Astrocyte (in vitro differentiated cells and primary cell): ENCODE data around the gene RFTN1. TPM values are rescaled to one million over a fixed set of nuclear protein-coding genes. Genes with fewer than 3 reads are reported as not detected.

ENCODE experiments used
- DNase-seq: peaks from one replicate; pipeline ENCODE4 v3.0.0-alpha.2; 2010; ENCODE audit warnings: low read depth
- FAIRE-seq: peaks from 2 replicates; lab custom pipeline; 2011; peaks lifted over from hg19 to GRCh38; lab: Jason Lieb, UNC
- H2AFZ ChIP-seq: 2 replicates; pipeline ENCODE4 v1.6.0; 2012; ENCODE audit warnings: low read depth, low read length, inconsistent platforms
- H3K27ac ChIP-seq: 2 replicates; pipeline ENCODE4 v1.5.1; 2011; ENCODE audit warnings: low read depth, low read length, inconsistent platforms
- H3K27me3 ChIP-seq: 2 replicates; pipeline ENCODE4 v1.6.0; 2011; ENCODE audit warnings: low read length, inconsistent platforms; ENCODE audit not compliant: insufficient read depth
- H3K36me3 ChIP-seq: 2 replicates; pipeline ENCODE4 v1.5.1; 2011; ENCODE audit warnings: low read length, inconsistent platforms; ENCODE audit not compliant: insufficient read depth
- H3K4me1 ChIP-seq: 2 replicates; pipeline ENCODE4 v1.5.1; 2011; ENCODE audit warnings: low read length, inconsistent platforms; ENCODE audit not compliant: insufficient read depth
- H3K4me2 ChIP-seq: 2 replicates; pipeline ENCODE4 v1.6.0; 2012; ENCODE audit warnings: low read length, inconsistent platforms
- H3K4me3 ChIP-seq: 2 replicates; pipeline ENCODE4 v1.5.1; 2011; ENCODE audit warnings: low read depth, mild to moderate bottlenecking, low read length, inconsistent platforms; ENCODE audit not compliant: insufficient read depth
- H3K79me2 ChIP-seq: 2 replicates; pipeline ENCODE4 v1.6.0; 2012; ENCODE audit warnings: mild to moderate bottlenecking, low read length, inconsistent platforms; ENCODE audit not compliant: insufficient read depth
- H3K9ac ChIP-seq: 2 replicates; pipeline ENCODE4 v1.6.0; 2012; ENCODE audit warnings: mild to moderate bottlenecking, low read length, inconsistent platforms
- H3K9me3 ChIP-seq: 2 replicates; pipeline ENCODE4 v1.5.1; 2012; ENCODE audit warnings: low read depth, mild to moderate bottlenecking, low read length, inconsistent platforms; ENCODE audit not compliant: insufficient read depth
- H4K20me1 ChIP-seq: 2 replicates; pipeline ENCODE4 v1.6.0; 2012; ENCODE audit warnings: low read length, inconsistent platforms; ENCODE audit not compliant: insufficient read depth
- H3K27ac Mint-ChIP-seq: one replicate; pipeline ENCODE4 v1.8.0; 2021; ENCODE audit warnings: mild to moderate bottlenecking, mixed read lengths; ENCODE audit not compliant: unreplicated experiment
- H3K27me3 Mint-ChIP-seq: one replicate; pipeline ENCODE4 v1.8.0; 2021; ENCODE audit warnings: low read depth, mixed read lengths; ENCODE audit not compliant: unreplicated experiment
- H3K36me3 Mint-ChIP-seq: one replicate; pipeline ENCODE4 v1.8.0; 2021; ENCODE audit warnings: low read depth, mixed read lengths; ENCODE audit not compliant: unreplicated experiment
- H3K4me1 Mint-ChIP-seq: one replicate; pipeline ENCODE4 v1.8.0; 2021; ENCODE audit warnings: low read depth, mixed read lengths; ENCODE audit not compliant: unreplicated experiment
- H3K4me3 Mint-ChIP-seq: one replicate; pipeline ENCODE4 v1.8.0; 2021; ENCODE audit warnings: mild to moderate bottlenecking, moderate library complexity, mixed read lengths; ENCODE audit not compliant: unreplicated experiment
- H3K9me3 Mint-ChIP-seq: one replicate; pipeline ENCODE4 v1.8.0; 2021; ENCODE audit warnings: mild to moderate bottlenecking, mixed read lengths; ENCODE audit not compliant: unreplicated experiment
- CTCF ChIP-seq: IDR thresholded peaks from 2 replicates; pipeline ENCODE4 v1.5.1; 2011; ENCODE audit warnings: low read depth, mild to moderate bottlenecking, inconsistent platforms, low read length, moderate library complexity; ENCODE audit not compliant: insufficient read depth
- EZH2 ChIP-seq: IDR thresholded peaks from 2 replicates; pipeline ENCODE4 v1.6.1; 2012; ENCODE audit warnings: mild to moderate bottlenecking, low read length, inconsistent platforms; ENCODE audit not compliant: insufficient read depth
- total RNA-seq: library from RNA; stranded (reverse); gene quantifications from 2 replicates; pipeline ENCODE4 v1.2.1, GENCODE V29; 2021

Gene RFTN1
- total RNA-seq, 1 donor from 2014 or later: 49.5 TPM

- peak overlapping the region; percentile 60 for H3K4me2 ChIP-seq
- H3K27ac ChIP-seq: peak overlapping the region; percentile 16
- H3K27ac Mint-ChIP-seq: peak overlapping the region; percentile 27
These were observed 32.5 kb downstream of the RFTN1 start for GRCh38 chr3:16480861-16481545.

GRCh38 chr3:16478516-16478915, 35.0 kb downstream of the RFTN1 start:
- Mint-ChIP-seq H3K4me3 (no peak overlapping the region), H3K9me3 (peaks cover 6% of the 10 kb centered on the region), H3K36me3 (peaks cover 21% of the 10 kb centered on the region), H3K27ac (peak overlapping the region; percentile 71), H3K27me3 (no peaks in the 10 kb centered on the region), H3K4me1 (peaks cover 84% of the 10 kb centered on the region)
- FAIRE-seq (no peak), DNase-seq (peak; percentile 88)
- Histone ChIP-seq H3K4me1 (peaks cover 84% of the 10 kb centered on the region), H3K27me3 (no peaks in the 10 kb centered on the region), H4K20me1 (peaks cover 4% of the 10 kb centered on the region), H3K79me2 (peaks cover 58% of the 10 kb centered on the region), H3K36me3 (no peaks in the 10 kb centered on the region), H3K4me2 (peak overlapping the region; percentile 12), H3K4me3 (no peak overlapping the region), H3K27ac (peak overlapping the region; percentile 77), H3K9ac (peak overlapping the region; percentile 30), H3K9me3 (no peaks in the 10 kb centered on the region), H2AFZ (no peak overlapping the region)
- TF ChIP-seq CTCF: no peak
- TF ChIP-seq EZH2: no peak

More at GRCh38 chr3:16480861-16481545, 32.5 kb downstream of the RFTN1 start:
- TF ChIP-seq CTCF: no peak
- no peak for TF ChIP-seq EZH2
- peak overlapping the region; percentile 12 for H3K4me3 Mint-ChIP-seq
- H3K9me3 Mint-ChIP-seq: peaks cover 6% of the 10 kb centered on the region
- Histone ChIP-seq H2AFZ (no peak overlapping the region), H3K4me1 (peaks cover 83% of the 10 kb centered on the region), H3K9ac (peak overlapping the region; percentile 11), H3K4me3 (no peak overlapping the region), H3K9me3 (no peaks in the 10 kb centered on the region), H3K27me3 (no peaks in the 10 kb centered on the region), H3K36me3 (no peaks in the 10 kb centered on the region), H3K79me2 (peaks cover 62% of the 10 kb centered on the region), H4K20me1 (peaks cover 4% of the 10 kb centered on the region)
- H3K27me3 Mint-ChIP-seq: no peaks in the 10 kb centered on the region
- peak; percentile 41 for FAIRE-seq
- peak; percentile 76 for DNase-seq
- peaks cover 83% of the 10 kb centered on the region for H3K4me1 Mint-ChIP-seq
- H3K36me3 Mint-ChIP-seq: peaks cover 19% of the 10 kb centered on the region

GRCh38 chr3:16477521-16477920, 36.0 kb downstream of the RFTN1 start:
- Histone ChIP-seq H2AFZ (no peak overlapping the region), H3K27me3 (no peaks in the 10 kb centered on the region), H4K20me1 (peaks cover 4% of the 10 kb centered on the region), H3K4me2 (peak overlapping the region; percentile 60), H3K4me3 (no peak overlapping the region), H3K4me1 (peaks cover 75% of the 10 kb centered on the region), H3K79me2 (peaks cover 54% of the 10 kb centered on the region), H3K9ac (peak overlapping the region; percentile 57), H3K36me3 (no peaks in the 10 kb centered on the region), H3K9me3 (no peaks in the 10 kb centered on the region), H3K27ac (peak overlapping the region; percentile 77)
- H3K9me3 Mint-ChIP-seq: peaks cover 6% of the 10 kb centered on the region
- TF ChIP-seq CTCF: no peak
- H3K4me3 Mint-ChIP-seq: no peak overlapping the region
- H3K36me3 Mint-ChIP-seq: peaks cover 20% of the 10 kb centered on the region
- DNase-seq (peak; percentile 76), FAIRE-seq (no peak)
- H3K27ac Mint-ChIP-seq: peak overlapping the region; percentile 80
- H3K27me3 Mint-ChIP-seq: no peaks in the 10 kb centered on the region
- peaks cover 76% of the 10 kb centered on the region for H3K4me1 Mint-ChIP-seq
